GM12872 (cell line): Measurements from ENCODE around the gene PPP1R3G.

Source experiments
- CTCF ChIP-seq: IDR thresholded peaks from 3 replicates; pipeline ENCODE4 v1.5.1; 2011; ENCODE audit warnings: low read depth, mild to moderate bottlenecking, low read length, moderate library complexity; ENCODE audit not compliant: insufficient read depth

PPP1R3G gene

GRCh38 chr6:5059036-5059896 lies 25.9 kb upstream of the PPP1R3G start:
- TF ChIP-seq CTCF, result no peak

GRCh38 chr6:5061152-5061551 lies 24.0 kb upstream of the PPP1R3G start:
- TF ChIP-seq CTCF, result no peak

- no peak for TF ChIP-seq CTCF
These were observed 21.5 kb upstream of the PPP1R3G start for GRCh38 chr6:5063617-5064016.

GRCh38 chr6:5066456-5067093 lies 18.6 kb upstream of the PPP1R3G start:
- TF ChIP-seq CTCF, result no peak

GRCh38 chr6:5067305-5067704 lies 17.8 kb upstream of the PPP1R3G start:
- no peak for TF ChIP-seq CTCF

- TF ChIP-seq CTCF, result no peak
These were observed 16.9 kb upstream of the PPP1R3G start for GRCh38 chr6:5068153-5068751.

GRCh38 chr6:5071216-5071615 lies 13.9 kb upstream of the PPP1R3G start:
- TF ChIP-seq CTCF, result no peak
